GM21723 (cell line): Measurements from ENCODE around the gene ZMYM2.

ENCODE experiments used
- ATAC-seq: cut with Tn5 transposase; IDR thresholded peaks from one replicate; pipeline ENCODE4 v1.9.1; 2021; ENCODE audit warnings: mild to moderate bottlenecking, moderate library complexity; ENCODE audit not compliant: unreplicated experiment

Gene ZMYM2

DNA sequence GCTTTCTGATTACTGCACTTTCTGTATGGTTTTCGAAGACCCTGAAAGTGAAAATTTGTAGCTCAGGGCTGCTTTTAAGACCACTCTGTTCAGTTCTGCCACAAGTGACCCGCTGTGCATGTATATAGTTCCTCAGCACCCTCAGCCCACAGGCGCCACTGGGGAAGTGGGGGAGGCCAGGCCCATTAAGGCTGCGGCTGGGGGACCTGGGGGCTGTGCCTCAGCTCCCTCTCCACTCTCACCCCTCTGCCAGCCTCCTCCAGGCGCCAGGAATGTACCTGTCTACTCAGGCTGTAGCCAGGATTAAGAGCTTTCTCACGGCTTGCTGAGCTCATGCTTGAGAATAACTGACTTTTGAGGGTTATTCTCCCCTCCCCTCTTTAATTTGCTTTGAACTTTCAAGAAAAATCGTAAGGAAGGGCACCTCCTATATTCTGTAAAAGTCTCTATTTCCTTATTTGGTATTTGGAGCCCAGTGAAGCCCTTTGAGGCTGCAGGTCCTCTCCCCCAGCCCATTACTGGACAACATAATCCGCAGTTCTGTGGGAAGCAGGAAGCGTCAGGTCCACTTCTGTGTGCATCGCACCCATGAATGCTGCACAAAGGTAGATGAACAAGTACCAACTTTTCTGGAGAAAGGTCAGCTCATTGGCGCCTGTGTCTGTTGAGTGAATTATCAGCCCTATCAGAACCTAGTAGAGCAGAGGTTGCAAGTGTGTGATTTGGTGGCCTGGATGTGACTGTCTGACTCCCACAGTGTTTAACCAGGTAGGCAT, 172.7 kb downstream of the ZMYM2 start:
- ATAC-seq = no peak

DNA sequence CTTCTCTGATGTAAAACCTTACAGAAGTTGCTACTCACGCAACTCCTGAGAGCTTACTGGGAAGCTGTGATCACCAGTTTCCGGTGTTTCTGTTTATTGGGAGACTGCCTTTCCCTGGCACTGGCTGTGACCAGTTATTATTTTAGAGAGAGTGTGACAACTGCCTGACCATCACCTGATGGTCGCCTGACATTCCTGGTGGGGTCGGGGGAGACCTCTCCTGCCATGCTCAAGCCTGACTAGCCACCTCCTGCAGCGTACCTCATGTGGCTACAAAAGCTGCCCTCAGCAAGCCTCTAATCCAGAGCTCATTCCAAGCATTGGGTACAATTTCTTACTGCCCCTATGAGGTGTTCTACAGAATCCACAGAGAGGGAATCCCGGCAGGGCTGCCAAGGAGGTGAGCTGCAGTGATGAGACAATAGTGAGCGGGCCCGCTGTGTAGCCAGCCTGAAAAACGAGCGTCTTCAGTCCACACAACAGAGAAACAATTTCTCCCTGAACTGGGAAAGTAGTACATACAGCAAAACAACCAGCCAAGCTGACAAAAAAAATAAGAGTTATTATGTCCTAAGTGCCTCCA, 173.6 kb downstream of the ZMYM2 start:
- ATAC-seq = no peak

DNA sequence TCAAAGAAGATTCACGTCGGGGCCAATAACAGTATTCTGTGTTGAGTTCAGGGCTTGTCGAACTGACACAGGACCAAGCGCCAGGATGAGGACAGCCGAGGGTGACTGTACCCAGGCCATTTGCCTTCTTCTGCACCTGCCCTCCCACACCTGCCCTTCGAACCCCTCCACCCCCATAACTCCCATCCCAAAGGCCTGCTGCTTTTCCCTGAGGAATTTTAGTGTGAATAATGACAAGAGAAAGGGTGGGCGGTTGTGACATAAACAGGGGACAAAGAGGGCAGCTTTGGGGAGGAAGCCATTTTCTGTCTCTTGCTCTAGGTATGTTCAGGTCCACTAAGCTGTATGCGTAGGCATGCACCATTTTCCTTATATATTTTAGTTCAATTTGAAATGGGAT, 176.2 kb downstream of the ZMYM2 start:
- ATAC-seq = no peak

GRCh38 chr13:20136781-20137703, 178.5 kb downstream of the ZMYM2 start:
- no peak for ATAC-seq

- ATAC-seq = no peak
Observed at GRCh38 chr13:20137875-20138274, 179.3 kb downstream of the ZMYM2 start.

- no peak for ATAC-seq
Observed at GRCh38 chr13:20140487-20140886, 182.0 kb downstream of the ZMYM2 start.
